NOMO-1 (cell line): ENCODE measurements around the gene PSORS1C2.

Experiments used
- DNase-seq, 2 experiments: peaks; one replicate each; lab custom pipeline; 2025; ENCODE audit not compliant: unreplicated experiment in 2 of 2; lab: John Stamatoyannopoulos, UW

PSORS1C2 gene

GRCh38 chr6:31115941-31116560 lies 22.8 kb downstream of the PSORS1C2 start:
- no peak for DNase-seq

GRCh38 chr6:31114970-31115849 lies 23.7 kb downstream of the PSORS1C2 start:
- DNase-seq: no peak

DNA sequence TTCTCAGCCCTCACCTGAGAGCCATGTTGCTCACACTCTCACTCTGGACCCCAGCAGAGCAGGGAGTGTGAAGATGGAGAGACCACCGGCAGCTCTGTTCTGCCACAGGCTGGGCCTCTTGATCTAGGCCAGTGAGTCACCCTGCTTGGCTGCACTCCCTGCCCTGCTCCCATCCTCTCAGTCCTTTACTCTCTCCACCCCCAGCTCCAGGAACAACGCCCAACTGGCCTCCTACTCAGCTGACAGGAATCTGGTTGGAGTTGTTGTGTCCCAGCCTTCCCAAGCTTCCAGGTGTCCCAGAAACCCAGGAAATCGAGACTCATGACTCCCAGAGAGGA lies 24.4 kb downstream of the PSORS1C2 start, which contains the start of gene PSORS1C1:
TSS of gene PSORS1C1 (plus strand) at position 260 of the 338 bp plus-strand sequence. CDS start 14,833 bp downstream, outside the sequence.
- DNase-seq: no peak

- DNase-seq: no peak
Observed at GRCh38 chr6:31113861-31114540, 24.9 kb downstream of the PSORS1C2 start.

GRCh38 chr6:31112478-31112877 lies 26.4 kb downstream of the PSORS1C2 start, which contains the start of gene C6orf15:
Gene C6orf15 (minus strand): TSS chr6:31112575. CDS start chr6:31112555, 20 bp downstream.
- no peak for DNase-seq

DNA sequence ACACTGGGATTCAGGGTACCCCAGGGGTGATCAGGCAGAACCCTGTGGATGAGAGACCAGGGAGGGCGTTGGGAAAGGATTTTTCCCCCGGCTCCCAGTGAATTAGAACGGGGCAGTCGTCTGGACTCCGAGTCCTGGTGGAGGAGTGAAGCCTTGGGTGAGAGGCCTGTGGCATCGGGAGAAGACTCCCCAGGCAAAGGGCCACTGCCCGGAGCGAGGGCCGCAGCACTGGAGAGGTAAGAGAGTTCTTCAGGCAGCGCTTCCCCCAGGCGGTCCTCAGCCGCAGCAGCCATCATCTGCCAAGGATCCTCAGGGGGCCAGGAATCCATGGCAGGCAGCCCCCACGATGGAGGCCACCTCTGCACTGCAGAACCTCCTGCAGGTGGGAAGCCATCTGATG lies 27.2 kb downstream of the PSORS1C2 start:
- no peak for DNase-seq

DNA sequence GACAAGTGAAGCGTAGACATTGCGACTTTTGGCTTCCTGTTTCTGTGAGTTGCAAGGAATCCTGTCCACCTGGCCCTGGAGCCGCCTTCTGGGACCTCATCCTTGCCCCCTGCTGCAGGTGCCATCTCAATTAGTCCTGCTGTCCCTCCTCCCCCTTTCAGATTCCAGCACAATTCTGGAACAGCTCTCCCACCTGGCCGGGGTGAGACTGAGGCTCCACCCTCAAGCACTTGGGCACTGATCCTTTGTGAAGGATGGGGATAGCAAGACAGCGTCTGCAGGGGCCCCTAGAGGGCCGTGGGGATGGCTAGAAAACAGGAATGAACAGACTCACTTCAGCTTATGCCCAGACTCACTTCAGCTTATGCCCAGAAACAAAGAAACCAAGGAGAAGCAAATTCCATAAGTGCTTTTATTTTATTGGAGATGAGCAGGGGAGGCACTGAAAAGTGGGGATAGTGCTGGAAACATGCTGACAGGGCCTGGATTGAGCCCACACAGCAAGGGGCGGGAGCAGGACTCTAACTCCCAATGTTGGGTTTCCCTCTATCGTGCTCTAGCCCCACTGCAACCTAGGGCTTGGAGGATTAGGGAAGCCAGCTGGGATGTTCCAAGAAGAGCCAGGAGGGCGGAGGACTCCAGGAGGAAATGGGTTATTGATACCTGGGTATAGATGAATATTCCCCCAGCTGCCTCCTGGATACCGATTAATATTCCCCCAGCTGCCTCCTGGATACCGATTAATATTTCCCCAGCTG lies 27.9 kb downstream of the PSORS1C2 start:
- DNase-seq: no peak

- no peak for DNase-seq
Observed at GRCh38 chr6:31107052-31107451, 31.8 kb downstream of the PSORS1C2 start.

DNA sequence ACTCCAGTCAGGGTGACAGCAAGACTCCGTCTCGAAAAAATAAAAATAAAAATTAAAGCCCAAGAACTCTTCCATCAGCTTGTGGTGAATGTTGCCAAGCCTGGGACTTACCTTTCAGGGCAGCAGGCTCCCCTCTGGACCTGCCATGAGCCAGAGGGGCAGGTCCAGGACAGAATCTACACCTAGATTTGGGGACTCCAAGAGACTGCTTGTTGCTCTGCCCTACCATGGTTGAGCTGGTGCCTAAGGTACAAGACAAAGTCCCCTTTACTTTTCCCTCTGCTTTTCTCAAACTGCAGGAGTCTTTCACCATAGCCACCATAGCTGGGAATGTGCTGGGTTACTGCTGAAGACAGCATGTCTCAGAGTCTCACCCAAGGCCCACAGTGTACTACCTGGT lies 35.7 kb downstream of the PSORS1C2 start:
- no peak for DNase-seq

- DNase-seq: no peak
Observed at GRCh38 chr6:31098449-31098938, 40.4 kb downstream of the PSORS1C2 start.

GRCh38 chr6:31096656-31097055 lies 42.2 kb downstream of the PSORS1C2 start:
- no peak for DNase-seq

GRCh38 chr6:31096215-31096614 lies 42.7 kb downstream of the PSORS1C2 start:
- no peak for DNase-seq

DNA sequence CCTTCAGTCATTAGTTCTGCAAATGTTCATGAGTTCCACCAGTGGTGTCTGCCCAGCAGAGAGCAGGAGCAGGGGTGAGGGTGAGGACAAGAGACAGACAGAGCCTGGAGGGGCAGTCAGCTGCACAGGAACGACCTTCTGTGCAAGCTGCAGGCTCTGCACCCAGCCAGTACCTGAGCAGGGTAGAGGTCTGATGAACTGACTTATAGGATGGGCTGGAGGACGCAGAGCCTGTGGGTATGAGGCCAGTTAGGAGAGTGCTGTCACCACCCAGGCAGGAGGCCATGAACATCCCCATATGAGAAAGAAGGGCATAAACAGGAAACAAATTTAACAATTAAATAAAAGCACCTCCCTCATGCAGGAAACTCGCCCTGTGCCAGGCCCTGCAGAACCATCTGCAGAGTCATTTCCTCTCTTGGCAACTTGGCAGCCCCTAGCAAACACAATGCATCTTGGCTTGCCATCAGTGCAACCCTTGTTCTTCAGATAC lies 44.4 kb downstream of the PSORS1C2 start:
- peak; percentile 20 to 50 for DNase-seq

DNA sequence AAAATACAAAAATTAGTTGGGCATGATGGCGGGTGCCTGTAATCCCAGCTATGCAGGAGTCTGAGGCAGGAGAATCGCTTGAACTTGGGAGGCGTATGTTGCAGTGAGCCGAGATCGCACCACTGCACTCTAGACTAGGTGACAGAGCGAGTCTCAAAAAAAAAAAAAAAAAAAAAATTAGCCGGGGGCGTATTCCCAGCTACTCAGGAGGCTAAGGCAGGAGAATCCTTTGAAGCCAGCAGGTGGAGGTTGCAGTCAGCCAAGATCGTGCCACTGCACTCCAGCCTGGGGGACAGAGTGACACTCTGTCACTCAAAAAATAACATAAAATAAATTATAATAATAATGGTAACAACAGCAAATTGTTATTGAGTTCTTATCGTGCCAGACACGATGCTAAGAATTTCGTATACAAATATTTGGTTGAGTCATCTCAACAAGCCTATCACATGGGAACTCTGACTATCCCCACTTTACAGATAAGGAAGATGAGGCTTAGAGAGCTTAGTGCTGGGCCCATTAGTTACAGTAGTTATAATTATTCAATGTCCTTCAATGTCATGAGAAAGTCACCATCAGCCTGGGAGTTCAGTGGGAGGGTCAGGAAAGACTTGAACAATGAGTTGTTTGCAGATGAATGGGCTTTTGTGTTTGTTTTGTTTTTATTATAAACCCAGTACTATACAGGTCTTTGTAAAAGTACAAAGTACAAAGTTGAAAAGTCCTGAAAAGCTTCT lies 45.9 kb downstream of the PSORS1C2 start:
- DNase-seq: no peak

- no peak for DNase-seq
Observed at GRCh38 chr6:31092238-31092637, 46.6 kb downstream of the PSORS1C2 start.

- DNase-seq: no peak
Observed at GRCh38 chr6:31091680-31092079, 47.2 kb downstream of the PSORS1C2 start.

- no peak for DNase-seq
Observed at GRCh38 chr6:31090973-31091364, 47.9 kb downstream of the PSORS1C2 start.

GRCh38 chr6:31090275-31090972 lies 48.4 kb downstream of the PSORS1C2 start:
- DNase-seq: no peak
